HG02885 (cell line): ENCODE results near the gene RAB40B.
"Not testable (repeated sequence)": the region's sequence is repeated elsewhere in the genome, so short reads cannot be mapped to it uniquely, and the experiment has no call there.

ENCODE experiments used
- ATAC-seq: cut with Tn5 transposase; IDR thresholded peaks from one replicate; pipeline ENCODE4 v1.9.1; 2021; ENCODE audit warnings: mild to moderate bottlenecking; ENCODE audit not compliant: unreplicated experiment, poor library complexity

Gene RAB40B

GRCh38 chr17:82655523-82655922 is 43.0 kb downstream of the RAB40B start:
- no peak for ATAC-seq

- ATAC-seq, result no peak
Observed at GRCh38 chr17:82655038-82655479, 43.4 kb downstream of the RAB40B start.

- not testable (repeated sequence) for ATAC-seq
Observed at GRCh38 chr17:82654611-82655010, 43.9 kb downstream of the RAB40B start.

GRCh38 chr17:82653651-82654528 is 44.6 kb downstream of the RAB40B start:
- ATAC-seq, result no peak

GRCh38 chr17:82650723-82651122 is 47.8 kb downstream of the RAB40B start:
- no peak for ATAC-seq

- no peak for ATAC-seq
Observed at GRCh38 chr17:82649501-82650261, 48.8 kb downstream of the RAB40B start.

- no peak for ATAC-seq
Observed at GRCh38 chr17:82648742-82649331, 49.7 kb downstream of the RAB40B start.

- peak; percentile 88 for ATAC-seq
Observed at GRCh38 chr17:82648165-82648668, 50.3 kb downstream of the RAB40B start, which contains the start of gene WDR45B. Gene WDR45B, minus strand, starts transcription at chr17:82648444. Its CDS starts 104 bp downstream, at chr17:82648340.

- peak; percentile 33 for ATAC-seq
Observed at GRCh38 chr17:82647593-82648164, 50.8 kb downstream of the RAB40B start.

- no peak for ATAC-seq
Observed at GRCh38 chr17:82645516-82645915, 53.0 kb downstream of the RAB40B start.

GRCh38 chr17:82644148-82644547 is 54.4 kb downstream of the RAB40B start:
- no peak for ATAC-seq

GRCh38 chr17:82642022-82642421 is 56.5 kb downstream of the RAB40B start:
- ATAC-seq, result no peak

GRCh38 chr17:82640036-82640435 is 58.5 kb downstream of the RAB40B start:
- ATAC-seq, result no peak

- no peak for ATAC-seq
Observed at GRCh38 chr17:82639628-82640027, 58.9 kb downstream of the RAB40B start.

GRCh38 chr17:82638183-82638773 is 60.2 kb downstream of the RAB40B start:
- ATAC-seq, result no peak

- no peak for ATAC-seq
Observed at GRCh38 chr17:82636626-82637598, 61.6 kb downstream of the RAB40B start.

- no peak for ATAC-seq
Observed at GRCh38 chr17:82633343-82633742, 65.2 kb downstream of the RAB40B start.

GRCh38 chr17:82632451-82632850 is 66.0 kb downstream of the RAB40B start:
- no peak for ATAC-seq

GRCh38 chr17:82631544-82631943 is 67.0 kb downstream of the RAB40B start:
- ATAC-seq, result no peak
